SHP77 treated with DMSO at 0.1 percent for 48 hours (cell line): ENCODE results near the gene VMP1.
"Not testable (repeated sequence)": the region's sequence is repeated elsewhere in the genome, so short reads cannot be mapped to it uniquely, and the experiment has no call there.

Experiments
- DNase-seq: peaks from one replicate; lab custom pipeline; 2025; lab: John Stamatoyannopoulos, UW

VMP1 gene

GRCh38 chr17:59870482-59870881 lies 163.0 kb downstream of the VMP1 start:
- DNase-seq = no peak

- no peak for DNase-seq
Measured at GRCh38 chr17:59872351-59872750, 164.9 kb downstream of the VMP1 start.

- not testable (repeated sequence) for DNase-seq
Measured at GRCh38 chr17:59873414-59873813, 166.0 kb downstream of the VMP1 start.

- no peak for DNase-seq
Measured at GRCh38 chr17:59874376-59874775, 166.9 kb downstream of the VMP1 start.

GRCh38 chr17:59876107-59876506 lies 168.7 kb downstream of the VMP1 start:
- no peak for DNase-seq

GRCh38 chr17:59877965-59878364 lies 170.5 kb downstream of the VMP1 start:
- no peak for DNase-seq

- no peak for DNase-seq
Measured at GRCh38 chr17:59878624-59879023, 171.2 kb downstream of the VMP1 start.

- no peak for DNase-seq
Measured at GRCh38 chr17:59884861-59885260, 177.4 kb downstream of the VMP1 start.

- no peak for DNase-seq
Measured at GRCh38 chr17:59888145-59888750, 180.8 kb downstream of the VMP1 start.

GRCh38 chr17:59890720-59891119 lies 183.3 kb downstream of the VMP1 start:
- no peak for DNase-seq
